ENCODE data around the gene TMEM141. TPM values are rescaled to one million over a fixed set of nuclear protein-coding genes. Genes with fewer than 3 reads are reported as not detected.
"Not testable (repeated sequence)": the region's sequence is repeated elsewhere in the genome, so short reads cannot be mapped to it uniquely, and the experiment has no call there.

The TMEM141 gene
- total RNA-seq, 1 donor from 2014 or later, result 75.9 TPM

GRCh38 chr9:136837856-136838277 is 46.7 kb downstream of the TMEM141 start:
- DNase-seq (ENCODE audit: missing footprints); ATAC-seq; intact Hi-C loops (cut with DNase I): not testable (repeated sequence)

- intact Hi-C loops (cut with DNase I), result no loop called here
- ATAC-seq (no peak), DNase-seq (ENCODE audit: missing footprints) (no peak)
Measured at GRCh38 chr9:136838314-136839228, 47.4 kb downstream of the TMEM141 start.

GRCh38 chr9:136839229-136840139 is 48.3 kb downstream of the TMEM141 start:
- no peak for ATAC-seq
- intact Hi-C loops (cut with DNase I), result loop anchor here (5.0 kb wide), 1 partner anchor 188 kb away; the partner anchor contains the start of gene ABCA2
- DNase-seq (ENCODE audit: missing footprints), result no peak

GRCh38 chr9:136840140-136840876 is 49.2 kb downstream of the TMEM141 start:
- no peak for ATAC-seq
- intact Hi-C loops (cut with DNase I), result loop anchor here (5.0 kb wide), 1 partner anchor 187 kb away; the partner anchor contains the start of gene ABCA2
- DNase-seq (ENCODE audit: missing footprints), result no peak

GRCh38 chr9:136840877-136841645 is 49.9 kb downstream of the TMEM141 start:
- DNase-seq (ENCODE audit: missing footprints) (no peak), ATAC-seq (no peak)
- intact Hi-C loops (cut with DNase I), result loop anchor here (5.0 kb wide), 1 partner anchor 186 kb away; the partner anchor contains the start of gene ABCA2

GRCh38 chr9:136841646-136842379 is 50.7 kb downstream of the TMEM141 start:
- not testable (repeated sequence) for ATAC-seq; DNase-seq (ENCODE audit: missing footprints)
- intact Hi-C loops (cut with DNase I), result loop anchor here (5.0 kb wide), 1 partner anchor 185 kb away; the partner anchor contains the start of gene ABCA2

- intact Hi-C loops (cut with DNase I), result loop anchor here (5.0 kb wide), 1 partner anchor 185 kb away; the partner anchor contains the start of gene ABCA2
- DNase-seq (ENCODE audit: missing footprints) (peak; percentile 88), ATAC-seq (peak; percentile 82)
Measured at GRCh38 chr9:136842380-136842948, 51.3 kb downstream of the TMEM141 start, which contains the start of gene AJM1. AJM1 (plus strand) TSS chr9:136842478; CDS start chr9:136844415, 1,937 bp downstream.

Small RNA genes within 50 kb of the gene (microRNA-seq; reads per million reads assigned to microRNA genes)
- gene MIR4292 (not detected), gene MIR6722 (not detected)

Other genes with a start within 250 kb of the TMEM141 start
- gene NOTCH1, start 245.3 kb upstream of the TMEM141 start, total RNA-seq, result 18.7 TPM
- 72.0 TPM for gene EGFL7, start 128.4 kb upstream of the TMEM141 start, total RNA-seq
- 57.9 TPM for gene AGPAT2, start 103.9 kb upstream of the TMEM141 start, total RNA-seq
- gene DIPK1B, start 78.8 kb upstream of the TMEM141 start, total RNA-seq, result 16.4 TPM
- gene LCN10, start 48.4 kb upstream of the TMEM141 start, total RNA-seq, result 11.3 TPM
- 22.2 TPM for gene LCN6, start 42.8 kb upstream of the TMEM141 start, total RNA-seq
- not detected for gene LCN8, start 33.1 kb upstream of the TMEM141 start, total RNA-seq
- 0.46 TPM for gene LCN15, start 26.8 kb upstream of the TMEM141 start, total RNA-seq
- gene CCDC183, start 5.0 kb downstream of the TMEM141 start, total RNA-seq, result 1.6 TPM
- 69.5 TPM for gene RABL6, start 16.6 kb downstream of the TMEM141 start, total RNA-seq
- gene AJM1, start 51.1 kb downstream of the TMEM141 start, total RNA-seq, result 8.6 TPM
- gene PHPT1, start 58.1 kb downstream of the TMEM141 start, total RNA-seq, result 358 TPM
- gene MAMDC4, start 61.0 kb downstream of the TMEM141 start, total RNA-seq, result 12.8 TPM
- 358 TPM for gene EDF1, start 75.0 kb downstream of the TMEM141 start, total RNA-seq
- 12.6 TPM for gene TRAF2, start 95.2 kb downstream of the TMEM141 start, total RNA-seq
- 143 TPM for gene FBXW5, start 153.4 kb downstream of the TMEM141 start, total RNA-seq
- gene C8G, start 153.9 kb downstream of the TMEM141 start, total RNA-seq, result 1.3 TPM
- gene LCN12, start 160.9 kb downstream of the TMEM141 start, total RNA-seq, result 2.9 TPM
- 6,282 TPM for gene PTGDS, start 186.2 kb downstream of the TMEM141 start, total RNA-seq
- gene LCNL1, start 191.6 kb downstream of the TMEM141 start, total RNA-seq, result 8.6 TPM
- 26.9 TPM for gene PAXX, start 201.1 kb downstream of the TMEM141 start, total RNA-seq
- gene CLIC3, start 205.2 kb downstream of the TMEM141 start, total RNA-seq, result 1.1 TPM
- gene ABCA2, start 236.9 kb downstream of the TMEM141 start, total RNA-seq, result 28.2 TPM
- 0.11 TPM for gene FUT7, start 240.7 kb downstream of the TMEM141 start, total RNA-seq

Measured in Right ventricle myocardium inferior (tissue), 1 donor.